MM.1S (cell line): Measurements from ENCODE around the gene SLC35F1.

Experiments
- DNase-seq: peaks from one replicate; pipeline ENCODE4 v3.0.0-alpha.2; 2015
- H2AFZ ChIP-seq: fragments of 300-600 bp; sonication (generic); 2 replicates; pipeline ENCODE4 v1.6.0; 2016; ENCODE audit warnings: antibody characterized with exemption, low read length
- H3F3A ChIP-seq: fragments of 300-600 bp; sonication (generic); 2 replicates; pipeline ENCODE4 v1.6.1; 2016; ENCODE audit warnings: mild to moderate bottlenecking, antibody characterized with exemption, low read length, moderate library complexity, mixed read lengths; ENCODE audit not compliant: insufficient read depth
- H3K27ac ChIP-seq: fragments of 300-600 bp; sonication (generic); 2 replicates; pipeline ENCODE4 v1.5.1; 2016; ENCODE audit warnings: mild to moderate bottlenecking, low read length
- H3K27me3 ChIP-seq: fragments of 300-600 bp; sonication (generic); replicated peaks from 2 replicates; pipeline ENCODE4 v1.6.0; 2016; ENCODE audit warnings: low read length; ENCODE audit not compliant: insufficient read depth
- H3K36me3 ChIP-seq: fragments of 300-600 bp; sonication (generic); replicated peaks from 2 replicates; pipeline ENCODE4 v1.6.1; 2016; ENCODE audit warnings: mild to moderate bottlenecking, low read length, mixed read lengths; ENCODE audit not compliant: insufficient read depth
- H3K4me1 ChIP-seq: fragments of 300-600 bp; sonication (generic); 2 replicates; pipeline ENCODE4 v1.6.1; 2016; ENCODE audit warnings: low read length, mixed read lengths
- H3K4me2 ChIP-seq: fragments of 300-600 bp; sonication (generic); 2 replicates; pipeline ENCODE4 v1.6.0; 2016; ENCODE audit warnings: low read depth, low read length
- H3K4me3 ChIP-seq: fragments of 300-600 bp; sonication (generic); 2 replicates; pipeline ENCODE4 v1.5.1; 2016; ENCODE audit warnings: low read length, mixed read lengths
- H3K79me2 ChIP-seq: fragments of 300-600 bp; sonication (generic); 2 replicates; pipeline ENCODE4 v1.6.1; 2016; ENCODE audit warnings: mixed run types, low read length, mixed read lengths
- H3K9ac ChIP-seq: fragments of 300-600 bp; sonication (generic); 2 replicates; pipeline ENCODE4 v1.6.1; 2016; ENCODE audit warnings: low read length, mixed read lengths
- H3K9me2 ChIP-seq: fragments of 300-600 bp; sonication (generic); replicated peaks from 2 replicates; pipeline ENCODE4 v1.6.1; 2016; ENCODE audit warnings: mild to moderate bottlenecking, low read length, mixed read lengths; ENCODE audit not compliant: insufficient read depth
- H3K9me3 ChIP-seq: fragments of 300-600 bp; sonication (generic); replicated peaks from 2 replicates; pipeline ENCODE4 v1.6.1; 2016; ENCODE audit warnings: mild to moderate bottlenecking, low read length, mixed read lengths; ENCODE audit not compliant: insufficient read depth
- H4K20me1 ChIP-seq: fragments of 300-600 bp; sonication (generic); 2 replicates; pipeline ENCODE4 v1.6.1; 2016; ENCODE audit warnings: mild to moderate bottlenecking, low read length, moderate library complexity, mixed read lengths; ENCODE audit not compliant: insufficient read depth
- EZH2 ChIP-seq: fragments of 300-600 bp; sonication (generic); optimal IDR thresholded peaks from 2 replicates; pipeline ENCODE3; 2017; ENCODE audit warnings: low read depth, mild to moderate bottlenecking, antibody characterized with exemption, low read length, mixed read lengths
- EZH2phosphoT487 ChIP-seq: fragments of 300-600 bp; sonication (generic); IDR thresholded peaks from 2 replicates; pipeline ENCODE4 v1.6.1; 2018; ENCODE audit warnings: antibody characterized with exemption, low read length
- TF ChIP-seq, protein P1 (sequence below): fragments of 300-600 bp; sonication (generic); IDR thresholded peaks from 2 replicates; pipeline ENCODE4 v1.5.1; 2016; ENCODE audit warnings: antibody characterized with exemption, low read length, mixed read lengths

The SLC35F1 gene

DNA sequence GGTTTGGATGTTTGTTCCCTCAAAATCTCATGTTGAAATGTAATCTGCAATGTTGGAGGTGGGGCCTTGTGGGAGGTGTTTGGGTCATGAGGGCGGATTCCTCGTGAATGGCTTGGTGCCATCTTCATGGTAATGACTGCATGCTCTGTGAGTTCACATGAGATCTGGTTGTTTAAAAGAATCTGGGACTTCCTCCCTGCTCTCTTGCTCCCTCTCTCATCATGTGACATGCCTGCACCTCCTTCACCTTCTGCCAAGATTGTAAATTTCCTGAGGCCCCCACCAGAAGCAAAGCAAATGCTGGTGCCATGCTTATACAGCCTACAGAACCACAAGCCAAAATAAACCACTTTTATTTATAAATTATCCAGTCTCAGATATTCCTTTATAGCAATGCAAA, 390.8 kb downstream of the SLC35F1 start:
- no peak overlapping the region for H2AFZ ChIP-seq
- no peaks in the 10 kb centered on the region for H3F3A ChIP-seq
- H3K27me3 ChIP-seq, result no peaks in the 10 kb centered on the region
- H3K27ac ChIP-seq, result no peak overlapping the region
- TF ChIP-seq EZH2 (no peak), EZH2phosphoT487 (no peak)
- TF ChIP-seq, protein P1, sequence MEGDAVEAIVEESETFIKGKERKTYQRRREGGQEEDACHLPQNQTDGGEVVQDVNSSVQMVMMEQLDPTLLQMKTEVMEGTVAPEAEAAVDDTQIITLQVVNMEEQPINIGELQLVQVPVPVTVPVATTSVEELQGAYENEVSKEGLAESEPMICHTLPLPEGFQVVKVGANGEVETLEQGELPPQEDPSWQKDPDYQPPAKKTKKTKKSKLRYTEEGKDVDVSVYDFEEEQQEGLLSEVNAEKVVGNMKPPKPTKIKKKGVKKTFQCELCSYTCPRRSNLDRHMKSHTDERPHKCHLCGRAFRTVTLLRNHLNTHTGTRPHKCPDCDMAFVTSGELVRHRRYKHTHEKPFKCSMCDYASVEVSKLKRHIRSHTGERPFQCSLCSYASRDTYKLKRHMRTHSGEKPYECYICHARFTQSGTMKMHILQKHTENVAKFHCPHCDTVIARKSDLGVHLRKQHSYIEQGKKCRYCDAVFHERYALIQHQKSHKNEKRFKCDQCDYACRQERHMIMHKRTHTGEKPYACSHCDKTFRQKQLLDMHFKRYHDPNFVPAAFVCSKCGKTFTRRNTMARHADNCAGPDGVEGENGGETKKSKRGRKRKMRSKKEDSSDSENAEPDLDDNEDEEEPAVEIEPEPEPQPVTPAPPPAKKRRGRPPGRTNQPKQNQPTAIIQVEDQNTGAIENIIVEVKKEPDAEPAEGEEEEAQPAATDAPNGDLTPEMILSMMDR, result no peak
- H3K9me3 ChIP-seq, result no peaks in the 10 kb centered on the region
- DNase-seq, result no peak
- no peak overlapping the region for H3K9ac ChIP-seq
- H3K4me3 ChIP-seq, result no peak overlapping the region
- no peak overlapping the region for H3K4me2 ChIP-seq
- no peaks in the 10 kb centered on the region for H4K20me1 ChIP-seq
- H3K36me3 ChIP-seq, result no peaks in the 10 kb centered on the region
- no peaks in the 10 kb centered on the region for H3K4me1 ChIP-seq
- no peaks in the 10 kb centered on the region for H3K9me2 ChIP-seq
- no peaks in the 10 kb centered on the region for H3K79me2 ChIP-seq

DNA sequence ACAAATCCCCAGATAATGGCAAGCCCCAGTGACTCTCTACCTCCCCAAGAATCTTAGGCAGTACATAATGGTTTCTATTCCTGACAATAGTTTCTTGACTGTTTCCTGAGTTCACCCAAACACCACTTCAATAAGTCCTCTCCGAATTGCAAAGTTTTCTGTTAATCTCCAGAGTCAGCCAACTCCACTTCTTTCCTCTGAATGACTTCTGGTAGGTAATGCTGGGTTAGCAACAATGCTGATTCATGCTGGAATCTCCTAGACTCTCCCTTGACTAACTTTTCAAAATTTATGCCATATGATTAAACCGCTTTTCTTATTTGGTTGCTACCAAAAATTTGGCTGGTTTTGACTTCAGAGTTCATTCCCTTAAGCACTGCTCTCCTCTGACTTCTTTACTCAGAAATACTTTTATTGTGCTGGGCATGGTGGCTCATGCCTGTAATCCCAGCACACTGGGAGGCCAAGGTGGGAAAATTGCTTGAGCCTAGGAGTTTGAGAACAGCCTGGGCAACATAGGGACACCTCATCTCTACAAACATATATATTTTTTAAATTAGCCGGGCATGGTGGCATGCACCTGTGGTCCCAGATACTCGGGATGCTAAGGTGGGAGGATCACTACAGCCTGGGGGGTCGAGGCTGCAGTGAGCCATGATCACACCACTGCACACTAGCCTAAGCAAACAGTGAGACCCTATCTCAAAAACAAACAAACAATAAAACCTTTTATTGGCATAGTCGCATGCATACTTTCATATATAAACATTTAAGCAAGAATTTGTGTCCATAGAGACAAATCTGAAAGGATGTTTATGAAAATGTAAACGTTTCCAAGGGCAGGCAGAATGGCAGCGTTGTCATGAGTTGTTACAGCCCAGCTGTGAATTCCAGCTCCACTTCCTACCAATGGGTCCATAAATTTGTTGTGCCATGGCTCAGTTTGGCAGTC, 391.7 kb downstream of the SLC35F1 start:
- H2AFZ ChIP-seq, result no peak overlapping the region
- TF ChIP-seq EZH2phosphoT487 (no peak), EZH2 (no peak)
- TF ChIP-seq, protein P1, result no peak

DNA sequence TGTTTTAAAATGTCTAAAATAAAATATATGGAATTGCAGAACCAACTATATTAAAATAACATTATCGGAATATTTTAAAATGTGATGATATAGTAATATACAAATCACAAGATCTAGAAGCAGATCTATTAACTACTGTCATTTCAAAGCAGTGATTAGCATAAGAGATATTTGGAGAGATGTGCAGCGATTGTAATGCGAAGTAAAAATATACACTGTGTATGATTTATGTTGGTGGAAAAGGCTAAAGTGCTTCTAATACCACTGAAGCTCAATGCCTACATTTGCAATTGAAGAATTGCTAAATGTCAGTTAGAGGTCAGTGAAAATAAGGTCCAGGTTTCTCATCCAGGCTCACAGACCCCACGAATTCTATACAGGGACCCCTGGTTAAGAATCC, 392.4 kb downstream of the SLC35F1 start:
- Histone ChIP-seq H3K79me2 (no peaks in the 10 kb centered on the region), H4K20me1 (no peaks in the 10 kb centered on the region), H3K4me1 (no peaks in the 10 kb centered on the region), H3K9ac (no peak overlapping the region), H2AFZ (no peak overlapping the region), H3F3A (no peaks in the 10 kb centered on the region), H3K9me2 (no peaks in the 10 kb centered on the region), H3K27me3 (no peaks in the 10 kb centered on the region), H3K27ac (no peak overlapping the region), H3K4me3 (no peak overlapping the region), H3K4me2 (no peak overlapping the region), H3K36me3 (no peaks in the 10 kb centered on the region), H3K9me3 (no peaks in the 10 kb centered on the region)
- TF ChIP-seq EZH2phosphoT487 (no peak), EZH2 (no peak)
- TF ChIP-seq, protein P1, result no peak
- DNase-seq, result no peak

More for the DNA sequence above, 391.7 kb downstream of the SLC35F1 start:
- no peaks in the 10 kb centered on the region for H3K9me2 ChIP-seq
- DNase-seq, result no peak
- no peaks in the 10 kb centered on the region for H3K79me2 ChIP-seq
- no peaks in the 10 kb centered on the region for H4K20me1 ChIP-seq
- H3K4me3 ChIP-seq, result no peak overlapping the region
- no peaks in the 10 kb centered on the region for H3F3A ChIP-seq
- H3K4me2 ChIP-seq, result no peak overlapping the region
- no peaks in the 10 kb centered on the region for H3K36me3 ChIP-seq
- H3K9me3 ChIP-seq, result no peaks in the 10 kb centered on the region
- H3K9ac ChIP-seq, result no peak overlapping the region
- H3K4me1 ChIP-seq, result no peaks in the 10 kb centered on the region
- H3K27ac ChIP-seq, result no peak overlapping the region
- H3K27me3 ChIP-seq, result no peaks in the 10 kb centered on the region
